Panc1 (cell line): ENCODE measurements around the gene SUPT3H. TPM values are rescaled to one million over a fixed set of nuclear protein-coding genes. Genes with fewer than 3 reads are reported as not detected.

Experiments
- ATAC-seq: fragments of 200-7000 bp; cut with Tn5 transposase; 2 replicates; pipeline ENCODE4 v1.9.1; 2020; ENCODE audit warnings: mild to moderate bottlenecking, moderate library complexity
- BruUV-seq: library from RNA; stranded (reverse); fragments of 400-500 nt; replicated peaks from 2 replicates; lab custom pipeline; 2021; lab: Mats Ljungman, UMichigan
- CTCF ChIA-PET: fragments of 300-600 bp; sonication (Branson Sonifier 250); formaldehyde crosslinking; loops from one replicate; lab custom pipeline; 2022; ENCODE audit warnings: antibody characterized with exemption; lab: Charles Lee
- POLR2A ChIA-PET: fragments of 300-600 bp; sonication (Branson Sonifier 250); formaldehyde crosslinking; loops from one replicate; lab custom pipeline; 2022; ENCODE audit warnings: antibody characterized with exemption; lab: Charles Lee
- DNase-seq: peaks from one replicate; pipeline ENCODE4 v3.0.0-alpha.2; 2010; ENCODE audit warnings: low read depth, low spot score
- H3K27ac ChIP-seq: 2 replicates; pipeline ENCODE4 v1.5.1; 2011; ENCODE audit warnings: mild to moderate bottlenecking, low read length, inconsistent platforms
- H3K27me3 ChIP-seq: fragments of 200-500 bp; sonication (Bioruptor generic); 2 replicates; pipeline ENCODE4 v1.6.0; 2014; ENCODE audit warnings: low read length, inconsistent platforms; ENCODE audit not compliant: control insufficient read depth, insufficient read depth
- H3K36me3 ChIP-seq: fragments of 200-500 bp; sonication (Bioruptor generic); 2 replicates; pipeline ENCODE4 v1.5.1; 2014; ENCODE audit warnings: inconsistent platforms, mild to moderate bottlenecking, low read length, moderate library complexity; ENCODE audit not compliant: control insufficient read depth, insufficient read depth
- H3K4me1 ChIP-seq: 2 replicates; pipeline ENCODE4 v1.5.1; 2011; ENCODE audit warnings: inconsistent platforms, mild to moderate bottlenecking, low read length, moderate library complexity; ENCODE audit not compliant: control insufficient read depth, insufficient read depth
- H3K4me3 ChIP-seq, 2 experiments: 2 replicates each; pipeline ENCODE4 v1.5.1; 2011 to 2012; ENCODE audit warnings: low read depth in 2 of 2, low read length in 2 of 2, mild to moderate bottlenecking in 2 of 2, inconsistent platforms in 1 of 2, moderate library complexity in 1 of 2
- H3K9me3 ChIP-seq: fragments of 200-500 bp; sonication (Bioruptor generic); 2 replicates; pipeline ENCODE4 v1.5.1; 2014; ENCODE audit warnings: low read depth, mild to moderate bottlenecking, inconsistent platforms, low read length, moderate library complexity; ENCODE audit not compliant: control insufficient read depth, insufficient read depth
- POLR2AphosphoS5 ChIP-seq: IDR thresholded peaks from 2 replicates; pipeline ENCODE4 v1.6.1; 2012; ENCODE audit warnings: mild to moderate bottlenecking, low read depth, low read length, moderate library complexity
- SIN3A ChIP-seq: IDR thresholded peaks from 2 replicates; pipeline ENCODE4 v1.6.1; 2012; ENCODE audit warnings: low read depth, mild to moderate bottlenecking, low read length, moderate library complexity, borderline replicate concordance; ENCODE audit not compliant: insufficient read depth
- TCF7L2 ChIP-seq: IDR thresholded peaks from 2 replicates; pipeline ENCODE4 v1.6.1; 2011; ENCODE audit warnings: mild to moderate bottlenecking, low read depth, low read length, inconsistent platforms
- in situ Hi-C: cut with HindIII; loops from 2 replicates; pipeline ENCODE4 v1.10.0; 2016; ENCODE audit warnings: low sequenced_read_pairs, low pct_unique_long_range_greater_than_20kb
- intact Hi-C: fragments of 100-400 bp; cut with micrococcal nuclease; formaldehyde crosslinking; loops from one replicate; pipeline ENCODE4 v1.10.0; 2022; ENCODE audit not compliant: unreplicated experiment
- total RNA-seq: library from RNA; stranded (reverse); gene quantifications from one replicate; pipeline ENCODE4 v1.2.1, GENCODE V29; 2021; ENCODE audit not compliant: unreplicated experiment
- TF ChIP-seq, protein P1 (sequence below), 2 experiments: IDR thresholded peaks; 2 replicates each; pipeline ENCODE4 v1.6.1; 2011 to 2012; ENCODE audit warnings: low read depth in 2 of 2, control low read depth in 1 of 2, low read length in 1 of 2, mild to moderate bottlenecking in 1 of 2, moderate library complexity in 1 of 2; ENCODE audit not compliant: insufficient read depth in 1 of 2
- TF ChIP-seq, protein P2 (sequence below): fragments of 450-650 bp; IDR thresholded peaks from 2 replicates; pipeline ENCODE4 v1.5.1; 2017; ENCODE audit warnings: mild to moderate bottlenecking

SUPT3H gene
- total RNA-seq, 1 experiment from 2014 or later: 11.0 TPM

- BruUV-seq: no TSS peak
- CTCF ChIA-PET: no interaction called here
- no peak for ATAC-seq
- Histone ChIP-seq H3K4me1 (no peaks in the 10 kb centered on the region), H3K27ac (no peak overlapping the region), H3K4me3 (no peak overlapping the region), H3K36me3 (no peaks in the 10 kb centered on the region), H3K9me3 (no peaks in the 10 kb centered on the region), H3K27me3 (no peaks in the 10 kb centered on the region)
- intact Hi-C loops: no loop called here
- in situ Hi-C loops: no loop called here
- DNase-seq: no peak
- no peak for TF ChIP-seq SIN3A
- TF ChIP-seq POLR2AphosphoS5: no peak
- TF ChIP-seq, protein P1, sequence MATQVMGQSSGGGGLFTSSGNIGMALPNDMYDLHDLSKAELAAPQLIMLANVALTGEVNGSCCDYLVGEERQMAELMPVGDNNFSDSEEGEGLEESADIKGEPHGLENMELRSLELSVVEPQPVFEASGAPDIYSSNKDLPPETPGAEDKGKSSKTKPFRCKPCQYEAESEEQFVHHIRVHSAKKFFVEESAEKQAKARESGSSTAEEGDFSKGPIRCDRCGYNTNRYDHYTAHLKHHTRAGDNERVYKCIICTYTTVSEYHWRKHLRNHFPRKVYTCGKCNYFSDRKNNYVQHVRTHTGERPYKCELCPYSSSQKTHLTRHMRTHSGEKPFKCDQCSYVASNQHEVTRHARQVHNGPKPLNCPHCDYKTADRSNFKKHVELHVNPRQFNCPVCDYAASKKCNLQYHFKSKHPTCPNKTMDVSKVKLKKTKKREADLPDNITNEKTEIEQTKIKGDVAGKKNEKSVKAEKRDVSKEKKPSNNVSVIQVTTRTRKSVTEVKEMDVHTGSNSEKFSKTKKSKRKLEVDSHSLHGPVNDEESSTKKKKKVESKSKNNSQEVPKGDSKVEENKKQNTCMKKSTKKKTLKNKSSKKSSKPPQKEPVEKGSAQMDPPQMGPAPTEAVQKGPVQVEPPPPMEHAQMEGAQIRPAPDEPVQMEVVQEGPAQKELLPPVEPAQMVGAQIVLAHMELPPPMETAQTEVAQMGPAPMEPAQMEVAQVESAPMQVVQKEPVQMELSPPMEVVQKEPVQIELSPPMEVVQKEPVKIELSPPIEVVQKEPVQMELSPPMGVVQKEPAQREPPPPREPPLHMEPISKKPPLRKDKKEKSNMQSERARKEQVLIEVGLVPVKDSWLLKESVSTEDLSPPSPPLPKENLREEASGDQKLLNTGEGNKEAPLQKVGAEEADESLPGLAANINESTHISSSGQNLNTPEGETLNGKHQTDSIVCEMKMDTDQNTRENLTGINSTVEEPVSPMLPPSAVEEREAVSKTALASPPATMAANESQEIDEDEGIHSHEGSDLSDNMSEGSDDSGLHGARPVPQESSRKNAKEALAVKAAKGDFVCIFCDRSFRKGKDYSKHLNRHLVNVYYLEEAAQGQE (IDR thresholded peaks at IDR 0.05; ENCODE audit: insufficient read depth in 1 of 2, low read depth in 2 of 2, low read length in 1 of 2): no peak
- TF ChIP-seq, protein P2, sequence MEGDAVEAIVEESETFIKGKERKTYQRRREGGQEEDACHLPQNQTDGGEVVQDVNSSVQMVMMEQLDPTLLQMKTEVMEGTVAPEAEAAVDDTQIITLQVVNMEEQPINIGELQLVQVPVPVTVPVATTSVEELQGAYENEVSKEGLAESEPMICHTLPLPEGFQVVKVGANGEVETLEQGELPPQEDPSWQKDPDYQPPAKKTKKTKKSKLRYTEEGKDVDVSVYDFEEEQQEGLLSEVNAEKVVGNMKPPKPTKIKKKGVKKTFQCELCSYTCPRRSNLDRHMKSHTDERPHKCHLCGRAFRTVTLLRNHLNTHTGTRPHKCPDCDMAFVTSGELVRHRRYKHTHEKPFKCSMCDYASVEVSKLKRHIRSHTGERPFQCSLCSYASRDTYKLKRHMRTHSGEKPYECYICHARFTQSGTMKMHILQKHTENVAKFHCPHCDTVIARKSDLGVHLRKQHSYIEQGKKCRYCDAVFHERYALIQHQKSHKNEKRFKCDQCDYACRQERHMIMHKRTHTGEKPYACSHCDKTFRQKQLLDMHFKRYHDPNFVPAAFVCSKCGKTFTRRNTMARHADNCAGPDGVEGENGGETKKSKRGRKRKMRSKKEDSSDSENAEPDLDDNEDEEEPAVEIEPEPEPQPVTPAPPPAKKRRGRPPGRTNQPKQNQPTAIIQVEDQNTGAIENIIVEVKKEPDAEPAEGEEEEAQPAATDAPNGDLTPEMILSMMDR: no peak
- TF ChIP-seq TCF7L2: no peak
- POLR2A ChIA-PET: no interaction called here
Observed at GRCh38 chr6:44833248-44833647, 544.5 kb downstream of the SUPT3H start.

DNA sequence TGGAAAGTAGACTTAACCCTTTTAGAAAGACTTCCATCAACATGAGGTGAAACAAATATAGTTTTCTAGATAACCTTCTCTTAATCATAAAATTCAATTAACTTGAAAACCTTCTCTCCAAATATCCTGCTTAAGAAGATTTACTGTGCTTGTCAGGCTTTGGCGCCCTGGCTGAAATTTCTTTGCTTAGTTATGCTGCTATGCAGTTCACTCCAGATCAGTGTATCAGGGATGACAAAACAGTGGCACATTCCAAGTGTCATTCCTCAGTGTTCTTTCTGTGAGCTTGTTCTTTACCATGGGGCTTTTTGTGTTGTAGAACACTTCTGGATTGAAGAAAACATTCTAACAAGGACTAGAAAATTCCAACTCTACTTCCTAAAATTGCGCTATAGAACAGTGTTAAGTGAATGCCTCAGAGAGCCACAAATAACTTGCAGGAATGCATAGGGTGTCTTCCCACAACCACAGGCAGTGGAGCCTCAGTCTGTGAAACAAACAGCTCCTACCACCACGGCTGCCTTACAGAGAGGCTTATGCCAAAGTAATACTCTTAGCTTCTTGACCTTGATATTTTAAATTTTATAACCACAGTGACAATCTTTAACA is 546.6 kb downstream of the SUPT3H start:
- no peaks in the 10 kb centered on the region for H3K9me3 ChIP-seq
- in situ Hi-C loops (no loop called here), intact Hi-C loops (no loop called here)
- ChIA-PET POLR2A (no interaction called here), CTCF (no interaction called here)
- H3K27ac ChIP-seq: no peak overlapping the region
- H3K27me3 ChIP-seq: no peaks in the 10 kb centered on the region
- peaks cover 4% of the 10 kb centered on the region; the same call in 1 of the 2 replicates for H3K4me1 ChIP-seq
- H3K4me3 ChIP-seq: no peak overlapping the region
- BruUV-seq: no TSS peak
- no peak for DNase-seq
- no peaks in the 10 kb centered on the region for H3K36me3 ChIP-seq
- TF ChIP-seq POLR2AphosphoS5 (no peak), SIN3A (no peak), TCF7L2 (no peak)
- TF ChIP-seq, protein P2: no peak
- TF ChIP-seq, protein P1 (IDR thresholded peaks at IDR 0.05; ENCODE audit: insufficient read depth in 1 of 2, low read depth in 2 of 2, low read length in 1 of 2): no peak
- no peak for ATAC-seq
